ENCODE measurements around the gene OR1I1.

Gene OR1I1

GRCh38 chr19:15098460-15098859 is 16.4 kb downstream of the OR1I1 start:
- H3K27ac ChIP-seq, result no peak overlapping the region
- no peak for TF ChIP-seq ZFX (IDR thresholded peaks at IDR 0.05; ENCODE audit: borderline replicate concordance)
- TF ChIP-seq, protein P1, sequence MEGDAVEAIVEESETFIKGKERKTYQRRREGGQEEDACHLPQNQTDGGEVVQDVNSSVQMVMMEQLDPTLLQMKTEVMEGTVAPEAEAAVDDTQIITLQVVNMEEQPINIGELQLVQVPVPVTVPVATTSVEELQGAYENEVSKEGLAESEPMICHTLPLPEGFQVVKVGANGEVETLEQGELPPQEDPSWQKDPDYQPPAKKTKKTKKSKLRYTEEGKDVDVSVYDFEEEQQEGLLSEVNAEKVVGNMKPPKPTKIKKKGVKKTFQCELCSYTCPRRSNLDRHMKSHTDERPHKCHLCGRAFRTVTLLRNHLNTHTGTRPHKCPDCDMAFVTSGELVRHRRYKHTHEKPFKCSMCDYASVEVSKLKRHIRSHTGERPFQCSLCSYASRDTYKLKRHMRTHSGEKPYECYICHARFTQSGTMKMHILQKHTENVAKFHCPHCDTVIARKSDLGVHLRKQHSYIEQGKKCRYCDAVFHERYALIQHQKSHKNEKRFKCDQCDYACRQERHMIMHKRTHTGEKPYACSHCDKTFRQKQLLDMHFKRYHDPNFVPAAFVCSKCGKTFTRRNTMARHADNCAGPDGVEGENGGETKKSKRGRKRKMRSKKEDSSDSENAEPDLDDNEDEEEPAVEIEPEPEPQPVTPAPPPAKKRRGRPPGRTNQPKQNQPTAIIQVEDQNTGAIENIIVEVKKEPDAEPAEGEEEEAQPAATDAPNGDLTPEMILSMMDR (IDR thresholded peaks at IDR 0.05), result no peak

DNA sequence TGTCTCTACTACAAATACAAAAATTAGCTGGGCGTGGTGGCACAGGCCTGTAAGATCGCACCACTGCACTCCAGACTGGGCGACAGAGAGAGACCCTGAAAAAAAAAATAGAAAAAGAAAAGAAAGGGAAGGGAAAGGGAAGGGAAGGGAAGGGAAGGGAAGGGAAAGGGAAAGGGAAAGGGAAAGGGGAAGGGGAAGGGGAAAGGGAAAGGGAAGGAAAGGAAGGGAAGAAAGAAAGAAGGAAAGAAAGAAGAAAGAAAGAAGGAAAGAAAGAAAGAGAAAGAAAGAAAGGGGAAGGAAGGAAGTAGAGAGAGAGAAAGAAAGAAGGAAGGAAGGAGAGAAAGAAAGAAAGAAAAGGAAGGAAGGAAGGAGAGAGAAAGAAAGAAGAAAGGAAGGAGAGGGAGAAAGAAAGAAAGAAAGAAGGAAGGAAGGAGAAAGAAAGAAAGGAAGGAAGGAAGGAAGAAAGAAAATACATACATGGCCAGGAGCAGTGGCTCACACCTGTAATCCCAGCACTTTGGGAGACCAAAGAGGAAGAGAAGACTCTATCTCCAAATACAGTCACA is 17.1 kb downstream of the OR1I1 start:
- H3K27ac ChIP-seq, result no peak overlapping the region
- no peak for TF ChIP-seq ZFX (IDR thresholded peaks at IDR 0.05; ENCODE audit: borderline replicate concordance)

GRCh38 chr19:15101479-15102082 is 19.6 kb downstream of the OR1I1 start:
- H3K27ac ChIP-seq, result no peak overlapping the region
- no peak for TF ChIP-seq ZFX (IDR thresholded peaks at IDR 0.05; ENCODE audit: borderline replicate concordance)
- TF ChIP-seq, protein P1 (IDR thresholded peaks at IDR 0.05), result peak; percentile 85

GRCh38 chr19:15104003-15104402 is 22.0 kb downstream of the OR1I1 start:
- TF ChIP-seq ZFX (IDR thresholded peaks at IDR 0.05; ENCODE audit: borderline replicate concordance), result no peak
- TF ChIP-seq, protein P1 (IDR thresholded peaks at IDR 0.05), result no peak
- H3K27ac ChIP-seq, result no peak overlapping the region

DNA sequence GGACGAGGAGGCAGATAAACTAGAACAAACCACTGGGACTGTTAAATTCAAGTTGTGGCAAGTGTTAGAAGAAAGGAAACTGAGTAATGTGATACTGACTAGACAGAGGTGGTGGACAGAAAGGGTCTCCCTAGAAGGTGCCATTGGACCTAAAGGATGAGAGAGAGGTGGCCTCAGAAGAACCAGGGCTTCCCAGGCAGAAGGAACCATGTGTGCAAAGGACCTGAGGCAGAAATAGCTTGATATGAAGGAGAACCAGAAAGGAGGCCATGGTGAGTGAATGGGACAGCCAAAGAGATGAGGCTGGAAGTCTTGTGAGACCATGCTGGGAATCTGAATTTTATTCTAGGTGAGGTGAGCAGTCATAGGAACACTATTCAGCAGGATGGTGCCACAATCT is 22.4 kb downstream of the OR1I1 start:
- TF ChIP-seq, protein P1 (IDR thresholded peaks at IDR 0.05), result no peak
- TF ChIP-seq ZFX (IDR thresholded peaks at IDR 0.05; ENCODE audit: borderline replicate concordance), result no peak
- H3K27ac ChIP-seq, result no peak overlapping the region

DNA sequence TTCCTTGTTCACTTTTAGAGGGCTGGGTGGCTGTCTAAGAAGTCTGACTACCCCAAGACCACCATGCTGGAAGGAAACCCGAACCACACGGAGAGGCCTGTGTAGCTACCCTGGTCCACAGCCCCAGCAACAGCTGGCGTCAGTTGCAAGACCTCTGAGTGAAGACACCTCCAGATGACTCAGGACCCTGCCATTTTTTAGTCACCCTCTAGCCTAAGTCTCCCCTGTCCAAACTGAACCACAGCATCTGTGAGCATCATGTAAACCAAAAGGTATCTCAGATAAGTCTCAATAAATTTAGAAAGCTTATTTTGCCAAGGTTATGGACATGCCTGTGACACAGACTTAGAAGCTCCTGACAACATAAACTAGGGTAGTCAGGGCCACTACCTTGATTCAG is 23.0 kb downstream of the OR1I1 start:
- TF ChIP-seq ZFX (IDR thresholded peaks at IDR 0.05; ENCODE audit: borderline replicate concordance), result no peak
- TF ChIP-seq, protein P1 (IDR thresholded peaks at IDR 0.05), result no peak
- no peak overlapping the region for H3K27ac ChIP-seq

DNA sequence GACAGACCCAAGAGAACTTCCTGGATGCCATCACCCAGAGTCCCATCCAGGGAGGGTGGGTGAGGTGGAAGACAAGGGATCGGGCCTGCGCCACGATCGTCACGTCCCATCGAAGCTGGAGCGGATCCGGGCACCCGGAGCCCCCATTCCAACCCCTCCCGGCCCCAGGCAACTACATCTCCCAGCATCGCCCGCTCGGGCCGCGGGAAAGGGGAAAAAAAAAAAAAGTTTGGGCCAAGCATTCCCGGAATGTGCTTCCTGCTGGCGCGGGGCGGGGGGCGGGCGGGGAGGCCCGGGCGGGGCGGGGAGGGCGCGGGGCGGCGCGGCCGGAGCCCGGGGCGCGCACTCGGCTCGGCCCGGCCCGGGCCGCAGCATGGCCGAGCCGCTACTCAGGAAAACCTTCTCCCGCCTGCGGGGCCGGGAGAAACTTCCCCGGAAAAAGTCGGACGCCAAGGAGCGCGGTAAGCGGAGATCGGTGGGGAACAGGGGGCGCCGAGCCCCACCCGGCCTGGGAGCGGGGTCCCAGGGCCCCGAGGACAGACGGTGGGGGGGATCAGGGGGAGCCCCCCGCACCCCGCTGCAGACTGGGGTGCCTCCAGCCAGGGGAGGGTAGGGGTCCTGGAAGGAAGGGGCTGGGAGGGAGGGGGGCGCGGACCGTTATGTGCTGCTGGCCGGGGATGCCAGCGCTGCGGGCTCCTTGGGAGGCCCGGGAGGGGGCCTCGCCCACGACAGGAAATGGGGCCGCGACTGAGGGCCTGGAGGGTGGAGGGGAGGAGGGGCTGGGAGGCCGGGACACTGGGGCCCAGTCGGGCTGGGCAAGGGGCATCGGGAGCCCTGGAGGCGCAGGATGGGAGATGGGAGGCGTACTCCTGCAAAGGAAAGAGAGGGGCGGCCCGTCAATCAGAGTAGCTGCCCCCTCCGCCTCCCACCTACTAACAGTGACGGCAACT is 25.3 kb downstream of the OR1I1 start, which contains the start of gene SYDE1:
TSS of gene SYDE1 (plus strand) at position 341 of the 950 bp plus-strand sequence. CDS start at position 374, 33 bp downstream.
- TF ChIP-seq ZFX (IDR thresholded peaks at IDR 0.05; ENCODE audit: borderline replicate concordance), result no peak
- no peak within 1 kb of the TSS for H3K27ac ChIP-seq
